Liver (tissue), 9 donors: ENCODE measurements around the gene NDC80. TPM values are rescaled to one million over a fixed set of nuclear protein-coding genes. Genes with fewer than 3 reads are reported as not detected.

Experiments
- DNase-seq: peaks from one replicate; pipeline ENCODE4 v3.0.0-alpha.2; 2017; ENCODE audit warnings: low spot score
- H3K27ac ChIP-seq, 2 donors: one replicate each; pipeline ENCODE4 v1.7.0; 2013; ENCODE audit warnings: inconsistent platforms in 2 of 2, low read length in 2 of 2, control low read depth in 1 of 2, low read depth in 1 of 2, mild to moderate bottlenecking in 1 of 2
- H3K27me3 ChIP-seq, 4 donors: one replicate each; pipeline versions ENCODE4 v1.6.1 to v1.7.0; 2013; ENCODE audit warnings: low read length in 3 of 4, inconsistent platforms in 1 of 4, mild to moderate bottlenecking in 1 of 4, moderate library complexity in 1 of 4; ENCODE audit not compliant: control insufficient read depth in 4 of 4, insufficient read depth in 4 of 4
- H3K36me3 ChIP-seq, 4 donors: one replicate each; pipeline versions ENCODE4 v1.6.1 to v1.7.0; 2013; ENCODE audit warnings: low read length in 3 of 4, mild to moderate bottlenecking in 3 of 4, low read depth in 1 of 4, moderate library complexity in 1 of 4; ENCODE audit not compliant: control insufficient read depth in 4 of 4, insufficient read depth in 3 of 4
- H3K4me1 ChIP-seq, 4 donors: one replicate each; pipeline versions ENCODE4 v1.6.1 to v1.7.0; 2013; ENCODE audit warnings: low read length in 3 of 4, mild to moderate bottlenecking in 3 of 4, moderate library complexity in 1 of 4; ENCODE audit not compliant: control insufficient read depth in 4 of 4, insufficient read depth in 4 of 4
- H3K4me3 ChIP-seq, 3 donors: one replicate each; pipeline versions ENCODE4 v1.6.1 to v1.7.0; 2013; ENCODE audit warnings: low read length in 3 of 3, control low read depth in 1 of 3, low read depth in 1 of 3, mild to moderate bottlenecking in 1 of 3
- H3K9ac ChIP-seq, 2 donors: one replicate each; pipeline ENCODE4 v1.7.0; 2013; ENCODE audit warnings: low read length in 2 of 2, mild to moderate bottlenecking in 2 of 2, moderate library complexity in 2 of 2, control low read depth in 1 of 2, low read depth in 1 of 2
- H3K9me3 ChIP-seq, 4 donors: one replicate each; pipeline versions ENCODE4 v1.6.1 to v1.7.0; 2013; ENCODE audit warnings: low read length in 3 of 4; ENCODE audit not compliant: control insufficient read depth in 4 of 4
- ATF3 ChIP-seq: IDR thresholded peaks from 2 replicates; pipeline ENCODE4 v1.6.1; 2016; ENCODE audit warnings: antibody characterized with exemption
- CTCF ChIP-seq: fragments of 150-350 bp; IDR thresholded peaks from 2 replicates; pipeline ENCODE4 v1.5.1; 2017; ENCODE audit warnings: improper control_type of control experiment, low read depth, low read length; ENCODE audit not compliant: missing input control
- EGR1 ChIP-seq, 2 donors: IDR thresholded peaks; 2 replicates each; pipeline ENCODE4 v1.6.1; 2016 to 2018; ENCODE audit warnings: antibody characterized with exemption in 2 of 2, low read depth in 2 of 2
- FOXA1 ChIP-seq: IDR thresholded peaks from 2 replicates; pipeline ENCODE4 v1.6.1; 2016; ENCODE audit warnings: antibody characterized with exemption
- FOXA2 ChIP-seq: IDR thresholded peaks from 2 replicates; pipeline ENCODE4 v1.6.1; 2016; ENCODE audit warnings: antibody characterized with exemption
- GABPA ChIP-seq, 2 donors: IDR thresholded peaks in 1 of 2; conservative IDR thresholded peaks in 1 of 2; 2 replicates each; pipeline ENCODE4 v1.6.1; 2016; ENCODE audit warnings: antibody characterized with exemption in 2 of 2, mild to moderate bottlenecking in 1 of 2, moderate library complexity in 1 of 2
- HNF4A ChIP-seq, 2 donors: conservative IDR thresholded peaks; 2 replicates each; pipeline ENCODE4 v1.6.1; 2016; ENCODE audit warnings: antibody characterized with exemption in 2 of 2, mild to moderate bottlenecking in 2 of 2
- HNF4G ChIP-seq: IDR thresholded peaks from 2 replicates; pipeline ENCODE4 v1.6.1; 2016; ENCODE audit warnings: antibody characterized with exemption
- JUND ChIP-seq, 2 donors: IDR thresholded peaks; 2 replicates each; pipeline ENCODE4 v1.6.1; 2016; ENCODE audit warnings: antibody characterized with exemption in 2 of 2
- MAX ChIP-seq: IDR thresholded peaks from 2 replicates; pipeline ENCODE4 v1.6.1; 2016; ENCODE audit warnings: antibody characterized with exemption
- NR2F2 ChIP-seq: IDR thresholded peaks from 2 replicates; pipeline ENCODE4 v1.6.1; 2016; ENCODE audit warnings: antibody characterized with exemption
- REST ChIP-seq: IDR thresholded peaks from 2 replicates; pipeline ENCODE4 v1.6.1; 2016; ENCODE audit warnings: antibody characterized with exemption, mild to moderate bottlenecking
- RXRA ChIP-seq, 2 donors: IDR thresholded peaks; 2 replicates each; pipeline ENCODE4 v1.6.1; 2017 to 2018; ENCODE audit warnings: antibody characterized with exemption in 2 of 2, mild to moderate bottlenecking in 1 of 2
- SP1 ChIP-seq: IDR thresholded peaks from 2 replicates; pipeline ENCODE4 v1.6.1; 2018; ENCODE audit warnings: antibody characterized with exemption, mild to moderate bottlenecking
- TAF1 ChIP-seq: conservative IDR thresholded peaks from 2 replicates; pipeline ENCODE4 v1.6.1; 2016; ENCODE audit warnings: antibody characterized with exemption, mild to moderate bottlenecking
- YY1 ChIP-seq: IDR thresholded peaks from 2 replicates; pipeline ENCODE4 v1.6.1; 2016; ENCODE audit warnings: antibody characterized with exemption, mild to moderate bottlenecking
- WGBS: extraction: QIAGEN DNeasy Blood & Tissue Kit; methylation state at CpG from one replicate; pipeline ENCODE4 v1.1.7; 2013; 5-methylcytosine and 5-hydroxymethylcytosine counted together
- polyA plus RNA-seq, 2 donors: library from polyadenylated mRNA; stranded (reverse) in 1 of 2; unstranded in 1 of 2; fragments of 200-250 nt in 1 of 2; fragments of >200 nt in 1 of 2; fragmentation: Nextera tagmentation in 1 of 2; extraction: Ambion mirVana in 1 of 2; gene quantifications; one replicate each; pipeline versions ENCODE4 v1.2.1 to v1.2.3, GENCODE V29; 2013 to 2015
- total RNA-seq, 2 donors: library from RNA; depleted of rRNA; stranded (reverse); fragments of >200 nt; gene quantifications; one replicate each; pipeline ENCODE4 v1.2.3, GENCODE V29; 2014
- donor health status: healthy.
- donor health status: healthy.
- donor health status: healthy.
- donor health status: healthy.
- donor health status: healthy.

Gene NDC80
- total and polyA plus RNA-seq, 4 donors = 0.08 to 33.8 (median 1.0) TPM

- 86% methylated on average over 5 of the region's 5 CpGs for WGBS
- no peak for DNase-seq
- Histone ChIP-seq H3K4me3 (no peak overlapping the region), H3K36me3 (no peaks in the 10 kb centered on the region), H3K27ac (no peak overlapping the region), H3K27me3 (no peaks in the 10 kb centered on the region), H3K9ac (no peak overlapping the region), H3K4me1 (no peaks in the 10 kb centered on the region), H3K9me3 (no peaks in the 10 kb centered on the region)
- no peak for TF ChIP-seq RXRA (IDR thresholded peaks at IDR 0.05)
- TF ChIP-seq ATF3 = no peak
- TF ChIP-seq FOXA2 = no peak
- no peak for TF ChIP-seq HNF4A (conservative IDR thresholded peaks at IDR 0.05)
- TF ChIP-seq NR2F2 = no peak
- no peak for TF ChIP-seq REST
- no peak for TF ChIP-seq JUND (IDR thresholded peaks at IDR 0.05)
- no peak for TF ChIP-seq FOXA1
- TF ChIP-seq SP1 = no peak
- no peak for TF ChIP-seq GABPA (IDR thresholded peaks at IDR 0.05 in 1 of 2, conservative IDR thresholded peaks at IDR 0.05 in 1 of 2)
- TF ChIP-seq HNF4G = no peak
- no peak for TF ChIP-seq TAF1
- TF ChIP-seq CTCF = no peak
- no peak for TF ChIP-seq EGR1 (IDR thresholded peaks at IDR 0.05; ENCODE audit: low read depth in 2 of 2)
- no peak for TF ChIP-seq YY1
- TF ChIP-seq MAX = no peak
Observed at GRCh38 chr18:2625217-2625616, 53.9 kb downstream of the NDC80 start.

- Histone ChIP-seq H3K27me3 (no peaks in the 10 kb centered on the region), H3K4me1 (no peaks in the 10 kb centered on the region), H3K9ac (no peak overlapping the region), H3K9me3 (no peaks in the 10 kb centered on the region), H3K27ac (no peak overlapping the region), H3K4me3 (no peak overlapping the region), H3K36me3 (no peaks in the 10 kb centered on the region)
- DNase-seq = no peak
- WGBS = 94% methylated on average over 1 of the region's 1 CpG
- no peak for TF ChIP-seq NR2F2
- TF ChIP-seq JUND (IDR thresholded peaks at IDR 0.05) = no peak
- no peak for TF ChIP-seq EGR1 (IDR thresholded peaks at IDR 0.05; ENCODE audit: low read depth in 2 of 2)
- no peak for TF ChIP-seq HNF4A (conservative IDR thresholded peaks at IDR 0.05)
- no peak for TF ChIP-seq ATF3
- TF ChIP-seq FOXA2 = no peak
- no peak for TF ChIP-seq FOXA1
- no peak for TF ChIP-seq GABPA (IDR thresholded peaks at IDR 0.05 in 1 of 2, conservative IDR thresholded peaks at IDR 0.05 in 1 of 2)
- TF ChIP-seq MAX = no peak
- no peak for TF ChIP-seq HNF4G
- TF ChIP-seq SP1 = no peak
- TF ChIP-seq CTCF = no peak
- no peak for TF ChIP-seq RXRA (IDR thresholded peaks at IDR 0.05)
- TF ChIP-seq REST = no peak
- TF ChIP-seq TAF1 = no peak
- TF ChIP-seq YY1 = no peak
Observed at GRCh38 chr18:2627821-2628276, 56.5 kb downstream of the NDC80 start.
